ENCODE results near the gene DENND4A.

The DENND4A gene

DNA sequence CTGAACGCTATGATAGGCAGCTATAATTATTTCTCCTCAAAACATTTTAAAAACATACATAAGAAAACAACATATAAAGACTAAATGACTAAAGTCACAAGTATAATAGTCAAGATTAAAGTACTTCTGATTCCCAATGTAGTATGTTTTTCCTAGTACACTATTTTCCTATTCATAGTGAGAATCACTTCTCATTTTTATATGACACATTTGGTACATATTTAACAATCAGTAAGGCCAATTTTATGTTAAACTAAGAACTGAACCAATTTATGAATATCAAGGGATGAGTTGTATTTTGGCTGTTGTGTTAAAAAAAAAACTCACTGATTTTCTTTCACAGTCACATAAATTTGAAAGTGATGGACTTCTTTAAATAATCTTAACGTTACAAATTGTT, 79.7 kb downstream of the DENND4A start:
- H4K20me1 ChIP-seq (ENCODE audit: insufficient read depth, low read length), result no peaks in the 10 kb centered on the region
- H2AFZ ChIP-seq (ENCODE audit: low read depth, low read length), result no peak overlapping the region
- H3K27ac ChIP-seq (ENCODE audit: low read length), result no peak overlapping the region
- H3K9me3 ChIP-seq (ENCODE audit: insufficient read depth, low read length, severe bottlenecking), result no peaks in the 10 kb centered on the region
- no peaks in the 10 kb centered on the region for H3K4me1 ChIP-seq (ENCODE audit: insufficient read depth, low read length)
- H3K9ac ChIP-seq (ENCODE audit: low read depth, low read length), result no peak overlapping the region
- H3K36me3 ChIP-seq (ENCODE audit: insufficient read depth, low read length), result peaks cover 11% of the 10 kb centered on the region; the same call in 1 of the 2 replicates
- DNase-seq (no peak), ATAC-seq (ENCODE audit: insufficient read depth, low read depth) (no peak)
- H3K4me2 ChIP-seq (ENCODE audit: insufficient read depth, low read length), result no peak overlapping the region
- H3K4me3 ChIP-seq (ENCODE audit: low read depth in 1 of 2, low read length in 2 of 2), result no peak overlapping the region
- H3K79me2 ChIP-seq (ENCODE audit: insufficient read depth, low read length), result no peaks in the 10 kb centered on the region
- H3K27me3 ChIP-seq (ENCODE audit: insufficient read depth, low read length, poor library complexity), result no peaks in the 10 kb centered on the region
- TF ChIP-seq, protein P1, sequence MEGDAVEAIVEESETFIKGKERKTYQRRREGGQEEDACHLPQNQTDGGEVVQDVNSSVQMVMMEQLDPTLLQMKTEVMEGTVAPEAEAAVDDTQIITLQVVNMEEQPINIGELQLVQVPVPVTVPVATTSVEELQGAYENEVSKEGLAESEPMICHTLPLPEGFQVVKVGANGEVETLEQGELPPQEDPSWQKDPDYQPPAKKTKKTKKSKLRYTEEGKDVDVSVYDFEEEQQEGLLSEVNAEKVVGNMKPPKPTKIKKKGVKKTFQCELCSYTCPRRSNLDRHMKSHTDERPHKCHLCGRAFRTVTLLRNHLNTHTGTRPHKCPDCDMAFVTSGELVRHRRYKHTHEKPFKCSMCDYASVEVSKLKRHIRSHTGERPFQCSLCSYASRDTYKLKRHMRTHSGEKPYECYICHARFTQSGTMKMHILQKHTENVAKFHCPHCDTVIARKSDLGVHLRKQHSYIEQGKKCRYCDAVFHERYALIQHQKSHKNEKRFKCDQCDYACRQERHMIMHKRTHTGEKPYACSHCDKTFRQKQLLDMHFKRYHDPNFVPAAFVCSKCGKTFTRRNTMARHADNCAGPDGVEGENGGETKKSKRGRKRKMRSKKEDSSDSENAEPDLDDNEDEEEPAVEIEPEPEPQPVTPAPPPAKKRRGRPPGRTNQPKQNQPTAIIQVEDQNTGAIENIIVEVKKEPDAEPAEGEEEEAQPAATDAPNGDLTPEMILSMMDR (IDR thresholded peaks at IDR 0.05; ENCODE audit: borderline replicate concordance, extremely low read depth, low read length, poor library complexity, severe bottlenecking), result no peak
- TF ChIP-seq EZH2 (IDR thresholded peaks at IDR 0.05; ENCODE audit: borderline replicate concordance, low read depth, low read length, severe bottlenecking), result no peak

DNA sequence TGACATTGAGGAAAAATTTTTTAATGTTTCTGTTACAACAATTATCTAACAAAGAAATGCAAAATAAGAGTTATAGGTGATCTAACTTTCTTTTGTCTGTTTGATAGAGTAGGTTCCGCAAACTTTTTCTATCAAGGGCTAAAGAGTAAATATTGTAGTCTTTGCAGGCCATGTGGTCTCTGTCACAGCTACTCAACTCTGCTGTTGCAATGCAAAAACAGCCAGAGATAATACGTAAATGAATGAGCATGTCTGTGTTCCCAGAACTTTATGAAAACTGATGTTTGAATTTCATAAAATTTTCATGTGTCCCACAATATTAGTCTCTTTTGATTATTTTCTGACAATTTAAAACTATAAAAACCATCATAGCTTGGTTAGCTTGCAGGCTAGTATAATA, 97.0 kb downstream of the DENND4A start:
- H3K9me3 ChIP-seq (ENCODE audit: insufficient read depth, low read length, severe bottlenecking), result no peaks in the 10 kb centered on the region
- no peak overlapping the region for H3K4me2 ChIP-seq (ENCODE audit: insufficient read depth, low read length)
- peaks cover 16% of the 10 kb centered on the region for H3K36me3 ChIP-seq (ENCODE audit: insufficient read depth, low read length)
- no peak overlapping the region for H3K9ac ChIP-seq (ENCODE audit: low read depth, low read length)
- TF ChIP-seq, protein P1 (IDR thresholded peaks at IDR 0.05; ENCODE audit: borderline replicate concordance, extremely low read depth, low read length, poor library complexity, severe bottlenecking), result no peak
- DNase-seq (no peak), ATAC-seq (ENCODE audit: insufficient read depth, low read depth) (no peak)
- no peaks in the 10 kb centered on the region for H3K27me3 ChIP-seq (ENCODE audit: insufficient read depth, low read length, poor library complexity)
- no peaks in the 10 kb centered on the region for H3K79me2 ChIP-seq (ENCODE audit: insufficient read depth, low read length)
- H3K4me3 ChIP-seq (ENCODE audit: low read depth in 1 of 2, low read length in 2 of 2), result no peak overlapping the region
- H3K4me1 ChIP-seq (ENCODE audit: insufficient read depth, low read length), result no peaks in the 10 kb centered on the region
- H2AFZ ChIP-seq (ENCODE audit: low read depth, low read length), result no peak overlapping the region
- H4K20me1 ChIP-seq (ENCODE audit: insufficient read depth, low read length), result no peaks in the 10 kb centered on the region
- no peak overlapping the region for H3K27ac ChIP-seq (ENCODE audit: low read length)

DNA sequence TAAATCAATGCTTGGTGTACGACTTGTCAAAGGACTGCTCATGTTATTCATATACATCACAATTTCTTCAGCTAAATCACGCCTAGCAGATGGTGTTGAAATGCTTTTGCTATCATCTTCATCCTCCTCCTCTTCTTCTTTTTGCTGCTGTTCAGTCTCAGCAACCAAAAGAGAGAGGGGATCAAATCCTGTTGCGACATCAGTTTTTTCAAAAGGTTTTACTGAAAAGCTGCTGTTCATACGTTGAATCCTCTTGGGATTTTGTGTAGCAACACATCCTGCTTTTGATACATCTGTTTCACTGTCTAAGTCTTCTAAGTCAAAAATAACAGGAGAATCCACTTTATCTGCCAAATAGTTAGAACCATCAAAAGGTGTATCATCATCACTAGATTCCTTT, 101.3 kb downstream of the DENND4A start:
- H3K9me3 ChIP-seq (ENCODE audit: insufficient read depth, low read length, severe bottlenecking), result no peaks in the 10 kb centered on the region
- no peak overlapping the region for H3K27ac ChIP-seq (ENCODE audit: low read length)
- H3K9ac ChIP-seq (ENCODE audit: low read depth, low read length), result no peak overlapping the region
- no peaks in the 10 kb centered on the region for H3K79me2 ChIP-seq (ENCODE audit: insufficient read depth, low read length)
- no peak for ATAC-seq (ENCODE audit: insufficient read depth, low read depth)
- no peak for DNase-seq
- H3K4me2 ChIP-seq (ENCODE audit: insufficient read depth, low read length), result no peak overlapping the region
- peaks cover 15% of the 10 kb centered on the region for H3K36me3 ChIP-seq (ENCODE audit: insufficient read depth, low read length)
- no peak overlapping the region for H2AFZ ChIP-seq (ENCODE audit: low read depth, low read length)
- no peak for TF ChIP-seq EZH2 (IDR thresholded peaks at IDR 0.05; ENCODE audit: borderline replicate concordance, low read depth, low read length, severe bottlenecking)
- TF ChIP-seq, protein P1 (IDR thresholded peaks at IDR 0.05; ENCODE audit: borderline replicate concordance, extremely low read depth, low read length, poor library complexity, severe bottlenecking), result no peak
- H3K4me1 ChIP-seq (ENCODE audit: insufficient read depth, low read length), result no peaks in the 10 kb centered on the region
- no peak overlapping the region for H3K4me3 ChIP-seq (ENCODE audit: low read depth in 1 of 2, low read length in 2 of 2)
- no peaks in the 10 kb centered on the region for H4K20me1 ChIP-seq (ENCODE audit: insufficient read depth, low read length)
- H3K27me3 ChIP-seq (ENCODE audit: insufficient read depth, low read length, poor library complexity), result no peaks in the 10 kb centered on the region

DNA sequence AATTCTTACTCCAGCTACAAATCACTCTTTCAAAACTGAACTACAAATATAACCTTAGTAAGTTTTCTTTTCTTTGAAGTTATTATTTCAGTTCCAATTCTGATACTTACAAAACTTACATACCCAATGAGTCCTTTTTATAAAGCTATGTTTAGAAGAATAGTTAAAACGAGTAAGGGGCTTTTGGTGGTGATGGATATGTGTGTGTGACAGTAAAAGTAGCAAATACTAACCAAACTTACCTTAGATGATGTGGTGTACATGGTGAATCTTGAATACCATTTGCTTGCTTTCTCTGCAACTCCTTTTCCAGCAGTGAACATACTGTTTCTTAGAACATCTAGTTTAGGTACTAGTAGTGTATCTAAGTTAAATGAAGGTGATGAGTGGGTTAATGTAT, 101.9 kb downstream of the DENND4A start:
- peaks cover 15% of the 10 kb centered on the region for H3K36me3 ChIP-seq (ENCODE audit: insufficient read depth, low read length)
- TF ChIP-seq, protein P1 (IDR thresholded peaks at IDR 0.05; ENCODE audit: borderline replicate concordance, extremely low read depth, low read length, poor library complexity, severe bottlenecking), result no peak
- no peak for TF ChIP-seq EZH2 (IDR thresholded peaks at IDR 0.05; ENCODE audit: borderline replicate concordance, low read depth, low read length, severe bottlenecking)
- no peaks in the 10 kb centered on the region for H3K27me3 ChIP-seq (ENCODE audit: insufficient read depth, low read length, poor library complexity)
- H3K4me2 ChIP-seq (ENCODE audit: insufficient read depth, low read length), result no peak overlapping the region
- no peak overlapping the region for H2AFZ ChIP-seq (ENCODE audit: low read depth, low read length)
- H3K9ac ChIP-seq (ENCODE audit: low read depth, low read length), result no peak overlapping the region
- H3K79me2 ChIP-seq (ENCODE audit: insufficient read depth, low read length), result no peaks in the 10 kb centered on the region
- H3K4me3 ChIP-seq (ENCODE audit: low read depth in 1 of 2, low read length in 2 of 2), result no peak overlapping the region
- H3K4me1 ChIP-seq (ENCODE audit: insufficient read depth, low read length), result no peaks in the 10 kb centered on the region
- no peak for DNase-seq
- H3K27ac ChIP-seq (ENCODE audit: low read length), result no peak overlapping the region
- H4K20me1 ChIP-seq (ENCODE audit: insufficient read depth, low read length), result no peaks in the 10 kb centered on the region
- no peak for ATAC-seq (ENCODE audit: insufficient read depth, low read depth)
- no peaks in the 10 kb centered on the region for H3K9me3 ChIP-seq (ENCODE audit: insufficient read depth, low read length, severe bottlenecking)
